ENCODE measurements around the gene GAB1.

Gene GAB1

DNA sequence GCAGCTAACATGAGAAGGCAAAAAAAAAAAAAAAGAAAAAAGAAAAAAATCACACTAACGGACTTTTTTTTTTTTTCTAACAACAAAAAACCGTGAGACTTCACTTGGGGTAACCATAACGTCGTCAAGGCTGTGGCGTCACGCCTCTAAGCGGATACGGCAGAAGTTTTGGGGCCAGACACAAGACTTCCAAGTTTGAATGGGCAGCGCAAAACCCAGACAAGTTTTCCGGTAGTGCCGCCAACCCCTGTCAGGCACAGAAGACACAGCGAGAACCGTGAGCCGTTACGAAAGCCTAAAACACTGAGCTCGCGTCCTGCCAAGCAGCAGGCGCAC lies 176.3 kb downstream of the GAB1 start:
- peak; percentile 34 to 44 for ATAC-seq

- ATAC-seq: peak; percentile 84 to 86
Observed at GRCh38 chr4:143513314-143514168, 176.9 kb downstream of the GAB1 start, which contains the start of gene SMARCA5. TSS of gene SMARCA5 (plus strand) at chr4:143513702. CDS start at chr4:143513925, 223 bp downstream.

DNA sequence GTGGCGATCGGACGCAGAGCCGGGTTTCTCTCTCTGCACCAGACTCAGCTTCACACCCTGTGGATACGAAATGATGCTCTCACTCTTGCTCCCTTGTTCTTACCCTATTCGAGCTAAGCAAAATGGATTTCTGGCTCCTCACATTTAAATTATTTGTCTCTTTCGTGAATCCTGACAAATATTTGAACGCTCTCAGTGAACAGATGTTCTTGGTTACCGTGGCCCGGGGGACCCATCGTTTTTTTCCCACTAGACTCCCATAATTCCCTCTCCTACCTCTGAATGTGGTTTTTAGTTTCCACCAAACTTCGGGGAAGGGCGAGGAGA lies 177.5 kb downstream of the GAB1 start:
- no peak for ATAC-seq

- ATAC-seq: no peak
Observed at GRCh38 chr4:143514497-143514896, 177.8 kb downstream of the GAB1 start.

GRCh38 chr4:143514901-143515300 lies 178.2 kb downstream of the GAB1 start:
- ATAC-seq: no peak

GRCh38 chr4:143515905-143516304 lies 179.2 kb downstream of the GAB1 start:
- ATAC-seq: no peak

GRCh38 chr4:143517764-143518163 lies 181.1 kb downstream of the GAB1 start:
- ATAC-seq: no peak

Measured in activated CD4-positive, CD25-positive, alpha-beta regulatory T cell treated with anti-CD3 and anti-CD28 coated beads, Interleukin-2, amount 50 U/mL, for 24 hours (primary cell).